ENCODE measurements around the gene TSPAN6. TPM values are rescaled to one million over a fixed set of nuclear protein-coding genes. Genes with fewer than 3 reads are reported as not detected.

The TSPAN6 gene
- total RNA-seq, 6 donors from 2014 or later, result 9.8 to 22.6 (median 17.1) TPM

DNA sequence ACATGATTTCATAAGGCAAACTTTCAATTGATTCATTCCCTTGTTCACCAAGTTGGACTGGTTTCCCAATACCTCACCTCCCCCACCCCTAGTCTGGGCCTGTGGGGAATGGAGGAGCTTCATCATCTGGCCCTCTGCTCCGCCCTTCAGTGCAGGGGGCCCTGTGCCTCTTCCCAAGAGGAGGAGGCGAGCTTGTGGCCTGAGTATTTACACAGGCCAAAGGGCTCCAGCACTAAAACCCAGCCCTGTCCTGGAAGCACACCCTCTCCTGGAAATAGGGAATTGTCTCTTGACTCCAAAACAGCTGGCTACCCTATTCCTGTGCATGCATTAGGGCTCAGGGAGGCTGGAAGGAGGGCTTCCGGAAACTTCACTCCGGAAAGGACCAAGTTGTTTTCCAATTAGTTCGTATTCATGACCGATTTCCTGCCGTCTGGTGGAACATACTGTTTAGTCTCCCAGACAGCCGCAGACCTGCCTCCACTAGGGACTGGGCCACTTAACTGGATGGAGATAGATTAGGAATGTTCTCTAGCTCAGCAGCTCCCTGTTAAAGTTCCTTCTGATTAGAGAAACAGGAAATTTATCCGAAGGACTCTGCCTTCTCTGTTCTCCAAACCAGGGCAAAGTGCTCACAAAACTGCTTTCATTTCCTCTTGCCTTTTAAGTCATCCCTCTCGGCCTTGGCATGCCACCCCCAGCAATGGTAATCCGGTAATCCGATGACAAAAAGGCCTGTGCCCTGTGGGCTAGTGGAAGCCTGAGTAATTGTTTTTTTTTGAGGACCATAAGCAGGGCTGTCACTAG is 13.1 kb upstream of the TSPAN6 start:
- Histone ChIP-seq H3K9me3 (no peaks in the 10 kb centered on the region), H3K4me3 (no peak overlapping the region), H3K27me3 (no peaks in the 10 kb centered on the region), H3K4me1 (peaks cover 0 to 2% (median 0%) of the 10 kb centered on the region in 4 donors), H3K36me3 (no peaks in the 10 kb centered on the region), H3K27ac (peak overlapping the region; percentile 69 to 82 (median 74))
- DNase-seq, result peak in 1 of 2 donors; percentile 40
- WGBS, 2 donors, result 38 to 51% methylated on average over 6 to 12 of the region's 12 CpGs
- TF ChIP-seq POLR2A (IDR thresholded peaks at IDR 0.05) (peak in 1 of 4 donors; percentile 10), POLR2AphosphoS5 (IDR thresholded peaks at IDR 0.05) (peak; percentile 23 to 29), EP300 (IDR thresholded peaks at IDR 0.05) (peak in 2 of 4 donors; percentile 30 to 43)
- TF ChIP-seq, protein P1, sequence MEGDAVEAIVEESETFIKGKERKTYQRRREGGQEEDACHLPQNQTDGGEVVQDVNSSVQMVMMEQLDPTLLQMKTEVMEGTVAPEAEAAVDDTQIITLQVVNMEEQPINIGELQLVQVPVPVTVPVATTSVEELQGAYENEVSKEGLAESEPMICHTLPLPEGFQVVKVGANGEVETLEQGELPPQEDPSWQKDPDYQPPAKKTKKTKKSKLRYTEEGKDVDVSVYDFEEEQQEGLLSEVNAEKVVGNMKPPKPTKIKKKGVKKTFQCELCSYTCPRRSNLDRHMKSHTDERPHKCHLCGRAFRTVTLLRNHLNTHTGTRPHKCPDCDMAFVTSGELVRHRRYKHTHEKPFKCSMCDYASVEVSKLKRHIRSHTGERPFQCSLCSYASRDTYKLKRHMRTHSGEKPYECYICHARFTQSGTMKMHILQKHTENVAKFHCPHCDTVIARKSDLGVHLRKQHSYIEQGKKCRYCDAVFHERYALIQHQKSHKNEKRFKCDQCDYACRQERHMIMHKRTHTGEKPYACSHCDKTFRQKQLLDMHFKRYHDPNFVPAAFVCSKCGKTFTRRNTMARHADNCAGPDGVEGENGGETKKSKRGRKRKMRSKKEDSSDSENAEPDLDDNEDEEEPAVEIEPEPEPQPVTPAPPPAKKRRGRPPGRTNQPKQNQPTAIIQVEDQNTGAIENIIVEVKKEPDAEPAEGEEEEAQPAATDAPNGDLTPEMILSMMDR (IDR thresholded peaks at IDR 0.05), result no peak
- ATAC-seq (ENCODE audit: low FRiP score in 2 of 2), result peak; percentile 72 to 90

DNA sequence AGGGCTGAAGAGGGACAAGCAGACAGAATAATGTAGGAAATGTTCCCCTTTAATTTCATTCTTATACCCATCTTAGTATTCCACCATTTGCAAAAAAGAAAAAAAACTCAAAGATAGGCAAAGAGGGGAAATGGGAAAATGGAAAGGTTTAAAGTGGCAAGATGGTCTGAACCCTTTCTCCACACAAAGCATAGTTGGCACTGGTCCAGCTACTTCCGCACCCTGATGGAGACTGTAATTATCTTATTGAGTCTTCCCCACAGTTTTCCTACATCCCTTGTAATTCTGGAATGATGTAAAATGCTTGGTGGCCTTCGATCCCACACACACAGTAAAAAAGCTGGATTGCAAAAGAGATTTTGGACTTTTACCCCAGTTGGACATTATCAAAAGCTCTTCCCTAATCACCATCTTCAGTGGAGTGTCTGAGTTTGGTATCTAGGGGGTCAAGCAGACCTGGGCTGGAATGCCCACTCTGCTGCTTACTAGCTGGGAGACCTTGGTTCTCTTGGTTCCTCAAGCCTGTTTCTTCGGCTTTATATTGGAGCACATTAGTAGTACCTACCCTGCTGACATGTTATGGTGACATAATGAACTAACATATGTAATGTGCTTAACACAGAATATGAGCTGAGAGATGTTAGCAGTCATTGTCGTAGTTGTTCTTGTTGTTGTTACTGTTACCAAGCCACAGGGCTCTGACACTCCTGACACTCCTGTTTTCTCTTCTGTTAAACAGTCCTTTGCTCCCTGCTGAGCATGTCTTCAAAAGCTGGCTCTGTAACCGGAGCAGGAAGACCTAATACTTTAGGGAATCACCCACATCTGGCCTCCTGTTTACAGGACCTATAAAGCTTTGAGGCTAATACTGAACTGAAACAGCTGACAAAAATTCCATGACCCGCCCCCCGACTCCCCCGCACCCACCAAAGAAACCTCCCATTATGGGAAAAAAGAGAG is 12.1 kb upstream of the TSPAN6 start:
- no peak overlapping the region for H3K4me3 ChIP-seq
- TF ChIP-seq, protein P1 (IDR thresholded peaks at IDR 0.05), result no peak
- peaks cover 0 to 2% (median 0%) of the 10 kb centered on the region in 4 donors for H3K4me1 ChIP-seq
- no peaks in the 10 kb centered on the region for H3K36me3 ChIP-seq
- ATAC-seq (ENCODE audit: low FRiP score in 2 of 2) (peak in 1 of 2 donors; percentile 68), DNase-seq (no peak)
- no peaks in the 10 kb centered on the region for H3K9me3 ChIP-seq
- peak overlapping the region; percentile 69 to 82 (median 74) for H3K27ac ChIP-seq
- 65 to 71% methylated on average over 8 of the region's 8 CpGs for WGBS, 2 donors
- no peaks in the 10 kb centered on the region for H3K27me3 ChIP-seq

DNA sequence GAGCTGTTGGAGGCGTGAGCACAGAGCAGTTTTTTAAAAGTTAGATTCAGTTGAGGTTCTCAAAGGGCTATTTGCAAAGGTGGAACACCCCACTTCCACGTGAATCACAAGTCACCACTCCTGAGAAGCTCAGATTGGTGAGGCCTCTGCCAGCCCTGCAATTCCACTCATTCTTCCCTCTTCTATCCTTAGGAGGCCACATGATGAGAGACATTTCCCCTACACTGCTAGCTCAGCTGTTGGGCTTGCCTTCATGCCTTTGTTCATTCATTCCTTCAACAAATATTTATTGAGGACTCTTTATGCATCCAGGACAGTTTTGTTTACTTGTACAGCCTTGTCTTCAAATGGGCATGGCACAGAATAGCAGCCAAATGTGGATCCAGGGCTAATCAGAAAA is 11.1 kb upstream of the TSPAN6 start:
- 47 to 52% methylated on average over 2 of the region's 2 CpGs for whole genome bisulfite sequencing, 2 donors
- no peaks in the 10 kb centered on the region for H3K27me3 ChIP-seq
- peak overlapping the region in 3 of 4 donors; percentile 35 to 82 (median 70) for H3K27ac ChIP-seq
- H3K4me3 ChIP-seq, result no peak overlapping the region
- H3K36me3 ChIP-seq, result no peaks in the 10 kb centered on the region
- H3K9me3 ChIP-seq, result no peaks in the 10 kb centered on the region
- ATAC-seq (ENCODE audit: low FRiP score in 2 of 2) (no peak), DNase-seq (no peak)
- TF ChIP-seq, protein P1 (IDR thresholded peaks at IDR 0.05), result no peak
- TF ChIP-seq POLR2A (IDR thresholded peaks at IDR 0.05), result no peak
- TF ChIP-seq EP300 (IDR thresholded peaks at IDR 0.05), result no peak
- TF ChIP-seq POLR2AphosphoS5 (IDR thresholded peaks at IDR 0.05), result no peak
- peaks cover 0 to 2% (median 0%) of the 10 kb centered on the region in 4 donors for H3K4me1 ChIP-seq

DNA sequence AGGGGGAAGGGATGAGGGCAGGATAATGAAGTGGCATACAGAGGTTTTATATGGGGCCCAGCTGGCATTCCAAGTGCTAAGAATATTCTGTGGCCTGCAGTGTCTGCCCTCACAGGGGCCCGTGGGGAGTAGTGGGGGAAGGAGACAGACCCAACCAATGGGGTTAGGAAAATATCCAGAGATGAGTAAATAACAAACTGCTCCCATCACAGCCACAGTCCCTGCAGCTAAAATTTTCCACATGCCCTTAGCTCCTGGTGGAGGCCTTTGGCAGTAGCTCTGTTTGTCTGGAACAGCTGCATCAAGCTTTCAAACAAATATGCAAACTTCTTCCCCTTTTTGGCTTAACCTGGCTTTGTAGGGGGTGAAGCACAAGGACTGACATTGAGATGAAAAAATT is 10.5 kb upstream of the TSPAN6 start:
- Histone ChIP-seq H3K4me3 (no peak overlapping the region), H3K4me1 (peaks cover 0 to 2% (median 0%) of the 10 kb centered on the region in 4 donors), H3K9me3 (no peaks in the 10 kb centered on the region), H3K27ac (no peak overlapping the region), H3K27me3 (no peaks in the 10 kb centered on the region), H3K36me3 (no peaks in the 10 kb centered on the region)
- ATAC-seq (ENCODE audit: low FRiP score in 2 of 2) (peak in 1 of 2 donors; percentile 14), DNase-seq (no peak)
- TF ChIP-seq POLR2AphosphoS5 (IDR thresholded peaks at IDR 0.05), result no peak
- TF ChIP-seq EP300 (IDR thresholded peaks at IDR 0.05), result no peak
- TF ChIP-seq POLR2A (IDR thresholded peaks at IDR 0.05), result no peak
- TF ChIP-seq, protein P1 (IDR thresholded peaks at IDR 0.05), result no peak
- 10% methylated on average over 1 of the region's 1 CpG; no CpG with 5 or more reads in 1 of the 2 donors for WGBS, 2 donors
